CD4-positive, alpha-beta T cell treated with Interleukin-17A for 4 hours (primary cell): ENCODE results near the gene VCAN.

Source experiments
- DNase-seq: peaks from one replicate; pipeline ENCODE4 v3.0.0-alpha.2; 2020; ENCODE audit warnings: mixed read lengths

The VCAN gene

DNA sequence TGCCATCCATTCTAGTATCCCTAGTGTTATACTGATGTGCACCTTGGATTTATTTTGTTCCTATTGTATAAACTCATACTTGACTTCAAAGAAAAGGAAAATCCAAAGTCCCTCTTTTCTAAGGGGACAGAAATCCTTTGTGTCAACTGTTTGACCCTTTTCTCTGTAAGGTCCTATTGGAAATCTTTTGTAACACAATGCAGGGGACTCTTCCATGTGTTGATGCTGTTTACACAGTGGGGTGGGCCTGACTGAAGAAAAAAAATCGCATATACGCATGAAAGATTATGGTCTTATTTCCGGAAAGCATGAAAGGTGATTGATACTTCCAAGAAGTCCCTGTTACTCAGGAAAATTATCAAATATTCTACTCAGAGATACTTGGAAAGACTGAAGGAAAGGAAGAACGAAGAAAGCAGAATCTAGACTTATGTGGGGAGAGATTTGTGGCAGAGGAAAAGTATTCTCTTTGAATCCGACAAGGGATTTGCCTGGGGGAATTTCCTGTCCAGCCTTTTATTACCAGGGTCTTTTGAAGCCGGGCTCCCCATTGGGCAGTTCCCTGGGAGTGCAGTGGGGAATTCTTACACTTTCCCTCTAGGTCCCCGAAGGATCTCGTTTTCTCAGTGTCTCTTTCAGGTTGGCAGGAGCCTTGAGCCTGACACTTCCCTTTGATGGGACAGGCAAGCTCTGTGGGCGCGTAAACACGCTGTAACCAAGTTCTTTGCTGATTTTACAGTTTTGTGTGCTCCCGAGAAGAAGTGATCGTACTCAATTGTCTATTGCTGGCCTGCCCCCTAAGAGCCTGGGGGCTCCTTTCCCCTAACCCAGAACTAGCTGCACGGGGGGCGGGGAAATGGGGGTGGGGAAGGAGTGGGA is 779 bp upstream of the VCAN start:
- DNase-seq: no peak

DNA sequence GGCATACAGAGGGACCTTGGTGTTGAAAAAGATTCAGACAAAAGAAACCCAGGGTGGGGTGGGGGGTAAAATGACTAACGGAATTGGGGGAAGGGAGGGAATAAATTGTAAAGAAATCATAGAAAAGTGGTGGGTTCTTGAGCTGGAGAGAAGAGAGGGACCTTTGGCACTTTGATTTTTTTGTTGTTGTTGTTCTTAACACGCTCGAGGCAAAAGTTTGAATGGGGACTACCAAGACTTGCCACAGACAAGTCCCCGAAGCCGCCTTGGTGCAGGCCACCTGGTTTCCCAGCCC is 616 bp downstream of the VCAN start:
- no peak for DNase-seq

DNA sequence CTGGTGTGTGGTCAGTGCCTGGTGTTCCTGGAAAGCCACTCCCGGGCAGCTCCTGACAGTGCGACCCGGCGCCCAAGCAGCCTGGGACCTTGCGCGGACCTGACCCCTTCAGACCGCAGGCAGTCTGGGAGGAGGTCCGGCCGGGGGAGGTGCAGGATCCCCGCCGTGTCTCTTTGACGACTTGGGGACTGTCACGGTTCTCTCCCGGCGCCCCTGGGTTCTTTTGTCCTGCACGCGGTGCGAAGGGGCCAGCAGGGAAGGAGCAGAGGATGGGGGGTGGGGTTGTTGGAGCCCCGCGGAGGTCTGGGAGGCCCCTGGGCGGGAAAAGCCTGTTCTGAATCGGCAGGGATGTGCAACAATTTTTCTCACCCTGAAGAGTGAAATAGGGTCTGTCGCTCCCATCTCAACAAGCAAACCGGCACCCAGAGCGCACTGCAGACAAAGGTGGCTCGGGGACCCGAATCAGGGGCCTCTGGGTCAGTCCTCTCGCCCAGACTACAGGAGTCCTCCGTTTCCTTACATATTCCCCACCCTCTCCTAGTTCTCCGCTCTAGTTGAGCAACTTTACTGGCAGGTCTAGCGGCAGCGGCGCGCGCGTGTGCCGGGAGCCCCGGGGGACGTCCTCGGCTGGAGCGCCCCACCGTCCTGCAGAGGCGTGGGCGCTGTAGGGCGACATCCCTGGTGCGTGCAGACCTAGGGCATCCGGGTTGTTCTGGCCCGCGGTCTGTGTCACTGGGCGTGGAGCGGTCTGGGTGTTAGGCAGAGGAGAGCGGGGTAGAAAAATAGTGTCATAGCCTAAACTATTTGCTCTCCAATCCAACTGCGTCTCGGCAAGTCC is 1.2 kb downstream of the VCAN start:
- DNase-seq: no peak

DNA sequence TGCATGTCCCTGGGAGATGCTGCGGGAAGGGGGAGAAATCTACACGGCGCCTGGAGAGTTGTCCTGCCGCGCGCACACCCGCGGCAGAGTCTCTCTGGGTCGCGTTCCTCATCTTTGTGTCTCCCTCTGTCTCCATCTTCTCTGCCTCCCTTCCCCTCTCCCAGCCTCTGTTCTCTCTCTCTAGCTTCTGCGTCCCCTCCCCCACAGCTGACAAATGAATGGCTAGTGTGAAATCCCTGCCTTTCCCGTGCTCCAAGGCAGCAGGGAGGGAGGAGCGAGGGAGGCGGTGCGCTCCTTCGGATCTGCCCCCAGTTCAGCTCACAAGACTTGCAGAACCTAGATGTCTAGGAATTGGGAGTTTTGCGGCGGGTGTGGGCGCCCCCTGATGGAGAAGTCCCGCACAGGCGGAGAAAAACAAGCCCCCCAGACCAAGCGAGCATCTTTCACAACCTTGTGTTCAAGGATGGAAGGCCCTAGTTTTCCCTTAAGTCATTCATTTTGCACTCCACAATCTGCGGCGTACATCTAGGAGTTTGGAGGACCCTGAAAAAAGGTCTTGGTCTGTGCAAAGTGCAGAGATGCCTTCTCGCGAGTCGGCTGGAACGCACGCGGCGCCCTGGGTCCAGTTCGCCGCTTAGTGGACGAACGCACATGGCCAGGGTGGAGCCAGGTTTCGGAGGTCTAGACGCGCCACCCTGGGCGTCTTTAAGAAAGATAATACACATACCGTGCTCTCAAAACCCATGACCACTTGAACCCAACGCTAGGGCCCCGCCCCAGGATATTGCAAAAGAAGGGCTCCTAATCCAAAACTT is 2.0 kb downstream of the VCAN start:
- DNase-seq: peak; percentile 29

DNA sequence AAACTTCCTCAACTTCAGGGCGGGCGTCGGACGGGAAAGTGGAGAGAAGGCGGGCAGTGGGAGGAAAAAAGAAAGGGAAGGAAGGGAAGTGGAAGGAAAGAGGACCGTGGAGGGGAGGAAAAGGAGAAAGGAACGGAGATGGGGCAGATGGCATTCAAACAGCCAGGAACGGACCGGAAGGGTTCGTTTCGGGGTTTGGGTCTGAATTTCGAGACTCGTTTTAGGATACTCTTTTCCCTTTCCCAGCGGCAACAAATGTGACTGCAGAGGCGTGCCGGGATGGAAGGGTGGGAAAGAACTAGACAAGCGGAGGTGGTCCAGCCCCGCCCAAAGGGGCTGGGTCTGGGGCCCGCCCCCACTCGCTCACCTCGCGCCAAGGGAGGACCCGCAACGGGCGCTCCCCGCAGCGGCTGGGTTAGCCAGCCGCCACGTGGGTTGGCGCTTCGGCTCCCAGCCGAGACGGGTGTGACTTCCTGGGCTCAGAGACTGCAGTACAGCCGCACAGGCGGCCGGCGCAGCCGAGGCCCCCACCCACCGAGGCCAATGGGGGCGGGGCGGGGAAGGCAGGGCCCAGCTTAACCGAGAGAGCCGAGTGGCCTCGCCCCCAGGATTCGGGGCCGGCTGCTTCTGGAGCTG is 2.7 kb downstream of the VCAN start:
- peak; percentile 14 for DNase-seq

DNA sequence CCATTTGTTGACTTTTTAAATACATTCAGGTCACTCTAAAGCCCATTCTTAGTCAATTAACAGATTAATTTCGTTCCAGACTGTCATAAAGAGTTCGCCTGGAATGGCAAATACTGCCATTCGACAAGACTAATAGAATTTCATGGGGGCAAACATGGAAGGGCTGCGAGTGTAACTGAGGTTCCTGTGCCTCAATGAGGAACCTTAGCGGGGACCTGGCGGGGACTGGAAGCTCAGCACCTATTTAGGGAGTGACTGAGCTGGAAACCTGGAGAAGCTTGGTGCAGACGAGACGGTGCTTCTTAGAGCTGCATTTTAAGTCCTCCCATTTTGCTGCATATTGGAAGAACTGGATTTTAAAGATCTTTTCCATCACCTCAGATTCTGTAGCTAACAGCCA is 3.4 kb downstream of the VCAN start:
- no peak for DNase-seq

DNA sequence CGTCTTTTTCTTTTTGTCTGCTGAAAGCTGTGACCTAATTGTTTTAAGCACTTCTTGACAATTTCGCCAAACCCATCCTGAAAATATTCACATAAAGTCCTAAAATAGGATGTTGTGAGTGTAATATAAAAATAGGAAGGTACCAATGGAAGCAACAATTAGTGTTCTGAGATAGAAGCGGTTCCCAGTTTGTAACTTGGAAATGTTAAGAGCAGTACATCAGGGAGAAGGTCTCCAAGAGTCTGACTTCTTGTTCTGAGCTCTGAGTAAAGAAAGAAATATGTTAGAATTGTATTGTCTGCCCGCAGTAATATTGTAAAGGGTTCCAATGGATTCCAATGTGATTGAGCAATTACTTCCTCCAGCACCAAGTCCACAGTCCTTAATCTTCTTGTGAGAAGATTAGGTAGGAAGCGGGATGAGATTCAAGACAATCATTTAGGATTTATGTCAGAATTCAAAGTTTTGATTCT is 3.9 kb downstream of the VCAN start:
- no peak for DNase-seq

DNA sequence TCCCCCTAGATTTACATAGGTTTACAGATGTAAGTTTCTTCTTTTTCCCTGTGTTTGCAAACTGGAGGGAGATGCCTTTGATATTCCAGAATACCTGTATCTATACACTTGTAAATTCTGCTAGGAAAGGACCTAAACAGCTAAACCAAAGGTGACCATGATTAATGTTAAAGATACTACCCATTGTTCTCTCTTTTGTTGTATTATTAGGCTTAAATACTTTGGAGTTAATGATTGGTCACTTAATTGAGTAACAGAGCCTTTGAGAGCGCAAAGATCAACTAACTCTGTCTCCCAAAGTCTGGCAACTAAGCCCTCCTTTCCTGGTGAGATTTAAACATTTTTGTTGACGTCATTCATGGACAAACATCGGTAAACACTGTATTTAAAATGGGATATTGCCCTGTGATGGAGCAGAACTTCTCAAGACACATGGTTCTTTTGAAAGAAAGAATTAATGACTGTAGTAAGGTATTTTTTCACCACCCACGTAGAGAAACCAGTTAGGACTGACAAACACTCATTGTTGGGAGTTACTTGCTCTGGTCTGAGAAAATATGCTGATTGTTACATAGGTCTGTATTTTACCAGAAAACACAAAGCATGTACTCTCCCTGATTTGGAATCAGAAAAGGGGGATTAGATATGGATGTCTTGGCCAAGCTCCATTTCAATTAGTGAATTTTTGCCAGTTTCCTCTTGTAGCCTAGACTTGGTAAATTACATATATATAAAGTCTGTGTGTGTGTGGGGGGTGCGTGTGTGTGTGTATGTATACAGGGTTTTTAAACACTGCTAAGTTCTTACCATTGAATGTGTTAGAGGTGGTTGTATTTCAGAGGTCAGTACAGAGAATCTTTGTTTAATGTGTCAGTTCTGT is 4.6 kb downstream of the VCAN start:
- DNase-seq: no peak

DNA sequence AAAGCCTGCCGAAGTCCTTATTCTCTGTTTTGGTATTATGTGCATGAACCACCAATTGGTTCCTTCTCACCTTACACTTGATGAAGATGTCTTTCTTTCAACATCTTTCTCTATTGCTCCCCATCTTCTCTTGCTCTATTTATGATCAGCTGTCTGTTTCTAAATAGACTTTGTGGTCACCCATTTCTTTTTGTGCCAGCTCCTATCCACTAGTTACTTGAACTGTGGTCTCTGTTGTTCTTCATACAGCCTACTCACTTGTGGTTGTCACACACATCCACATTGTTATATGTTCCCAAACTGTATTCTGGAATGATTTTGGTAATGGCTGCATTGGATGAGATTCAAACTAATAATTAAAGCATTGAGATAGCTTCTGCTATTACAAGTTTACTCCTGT is 11.4 kb downstream of the VCAN start:
- DNase-seq: no peak

DNA sequence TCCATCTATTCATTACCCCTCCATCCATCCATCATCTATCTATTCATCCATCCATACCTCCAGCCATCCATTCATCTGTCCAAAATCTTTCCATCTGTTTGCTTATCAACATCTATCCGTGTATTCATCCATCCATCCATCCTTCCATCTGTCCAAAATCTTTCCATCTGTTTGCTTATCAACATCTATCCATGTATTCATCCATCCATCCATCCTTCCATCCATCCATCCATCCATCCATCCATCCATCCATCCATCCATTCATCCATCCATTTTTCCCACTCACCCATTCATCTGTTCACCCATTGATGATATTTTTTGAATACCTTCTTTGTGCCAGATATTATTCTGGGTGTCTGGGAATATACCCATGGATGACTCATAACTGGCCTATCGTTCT is 12.8 kb downstream of the VCAN start:
- DNase-seq: no peak

DNA sequence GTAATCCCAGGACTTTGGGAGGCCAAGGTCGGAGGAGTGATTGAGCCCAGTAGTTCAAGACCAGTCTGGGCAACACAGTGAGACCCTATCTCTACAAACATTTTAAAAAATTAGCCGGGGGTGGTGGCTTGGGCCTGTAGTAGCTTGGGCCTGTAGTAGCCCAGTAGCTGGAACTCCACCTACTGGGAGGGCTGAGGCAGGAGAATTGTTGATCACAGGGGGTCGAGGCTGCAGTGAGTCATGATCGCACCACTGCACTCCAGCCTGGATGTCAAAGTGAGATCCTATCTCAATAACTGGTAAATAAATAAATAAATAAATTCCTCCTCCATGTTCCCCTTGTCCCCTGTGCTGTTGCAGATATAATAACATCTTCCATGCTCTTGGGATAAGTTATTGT is 14.3 kb downstream of the VCAN start:
- no peak for DNase-seq

DNA sequence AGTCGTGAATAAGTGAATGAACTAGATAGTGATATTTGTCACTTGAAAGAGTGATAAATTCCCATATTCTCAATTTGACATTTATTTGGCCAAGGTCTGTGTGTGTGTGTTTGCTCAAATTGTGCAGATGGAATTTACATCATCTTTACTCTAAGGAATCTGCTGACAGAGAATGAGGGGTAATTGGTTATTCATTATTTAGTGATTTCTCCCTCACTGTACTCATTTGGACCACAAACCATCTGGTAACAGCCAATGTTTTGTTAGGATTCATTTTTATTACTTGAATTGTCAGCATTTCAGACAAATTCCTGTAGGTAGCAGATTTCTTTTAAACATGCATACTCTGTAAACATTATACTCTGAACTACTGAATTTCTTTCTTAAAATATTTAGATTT is 15.6 kb downstream of the VCAN start:
- DNase-seq: no peak

DNA sequence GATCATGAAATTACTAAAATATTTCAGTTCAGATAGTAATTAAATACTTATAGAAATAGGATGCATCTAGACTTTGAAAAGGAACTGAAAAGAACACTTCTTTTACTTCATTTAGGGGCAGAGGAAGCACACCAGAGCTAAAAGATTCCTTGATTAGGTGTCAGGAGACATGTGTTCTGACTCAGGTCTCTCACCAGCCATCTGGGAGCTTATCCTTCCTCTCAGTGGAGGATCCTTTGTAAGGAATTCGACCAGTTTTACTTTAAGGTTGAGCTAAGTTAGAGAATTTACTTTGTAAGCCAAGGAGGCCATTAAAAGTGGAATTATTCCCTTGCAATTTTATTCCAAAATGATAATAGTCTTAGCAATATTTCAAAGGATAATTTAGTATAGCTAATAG is 16.7 kb downstream of the VCAN start:
- no peak for DNase-seq

DNA sequence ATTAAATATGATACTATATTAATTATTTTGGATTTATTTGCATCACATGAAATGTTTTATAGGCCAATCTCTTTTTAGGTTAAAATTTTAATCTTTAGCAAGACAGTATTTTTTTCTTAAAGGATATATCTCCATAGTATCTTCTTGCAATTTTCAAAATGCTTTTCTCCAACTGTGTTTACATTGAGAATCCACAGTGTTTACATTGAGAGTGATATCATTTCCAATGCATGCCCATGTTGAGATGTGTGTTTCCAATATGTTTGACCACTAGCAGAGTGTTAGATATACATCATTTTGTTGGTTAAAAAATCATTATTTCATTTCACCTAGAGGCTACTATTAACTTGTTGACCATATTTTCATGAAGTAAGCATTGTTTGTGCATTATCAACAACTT is 17.3 kb downstream of the VCAN start:
- DNase-seq: no peak

DNA sequence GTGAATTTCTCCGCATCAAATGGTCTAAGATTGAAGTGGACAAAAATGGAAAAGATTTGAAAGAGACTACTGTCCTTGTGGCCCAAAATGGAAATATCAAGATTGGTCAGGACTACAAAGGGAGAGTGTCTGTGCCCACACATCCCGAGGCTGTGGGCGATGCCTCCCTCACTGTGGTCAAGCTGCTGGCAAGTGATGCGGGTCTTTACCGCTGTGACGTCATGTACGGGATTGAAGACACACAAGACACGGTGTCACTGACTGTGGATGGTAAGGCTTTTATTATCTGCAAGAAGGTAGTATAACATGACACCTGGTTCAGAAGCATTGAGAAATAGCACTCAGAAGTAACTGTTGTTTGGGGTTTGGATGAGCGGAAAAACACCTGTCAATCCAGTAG is 18.7 kb downstream of the VCAN start:
- DNase-seq: no peak

DNA sequence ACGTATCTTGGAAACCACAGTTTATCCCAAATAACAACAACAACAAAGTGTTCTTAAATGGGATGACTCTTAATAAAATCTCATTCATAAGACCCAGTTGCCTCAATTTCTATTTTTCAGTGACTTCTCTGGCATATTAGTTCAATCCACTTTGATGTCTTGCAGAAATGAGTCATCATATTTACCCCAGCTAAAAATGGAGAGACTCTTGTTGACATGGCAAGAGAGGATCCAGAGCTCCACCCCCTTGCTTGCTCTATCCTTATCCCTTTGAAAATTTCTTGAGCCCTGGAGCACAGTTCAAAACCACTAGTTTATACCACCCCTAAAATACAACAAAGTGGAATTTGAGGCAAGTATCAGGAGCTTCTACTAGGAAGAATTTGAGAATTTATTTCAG is 20.8 kb downstream of the VCAN start:
- DNase-seq: no peak

DNA sequence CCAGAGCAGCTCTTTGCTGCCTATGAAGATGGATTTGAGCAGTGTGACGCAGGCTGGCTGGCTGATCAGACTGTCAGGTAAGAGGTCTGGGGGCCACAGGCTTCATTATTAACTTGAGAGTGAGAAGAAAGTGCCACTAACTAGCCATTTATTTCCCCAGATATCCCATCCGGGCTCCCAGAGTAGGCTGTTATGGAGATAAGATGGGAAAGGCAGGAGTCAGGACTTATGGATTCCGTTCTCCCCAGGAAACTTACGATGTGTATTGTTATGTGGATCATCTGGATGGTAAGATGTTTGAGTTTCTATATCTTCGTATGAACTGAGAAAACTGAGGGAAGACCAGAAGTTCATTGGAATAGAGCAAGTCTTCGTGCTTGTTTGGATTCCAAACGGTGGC is 22.1 kb downstream of the VCAN start:
- no peak for DNase-seq

DNA sequence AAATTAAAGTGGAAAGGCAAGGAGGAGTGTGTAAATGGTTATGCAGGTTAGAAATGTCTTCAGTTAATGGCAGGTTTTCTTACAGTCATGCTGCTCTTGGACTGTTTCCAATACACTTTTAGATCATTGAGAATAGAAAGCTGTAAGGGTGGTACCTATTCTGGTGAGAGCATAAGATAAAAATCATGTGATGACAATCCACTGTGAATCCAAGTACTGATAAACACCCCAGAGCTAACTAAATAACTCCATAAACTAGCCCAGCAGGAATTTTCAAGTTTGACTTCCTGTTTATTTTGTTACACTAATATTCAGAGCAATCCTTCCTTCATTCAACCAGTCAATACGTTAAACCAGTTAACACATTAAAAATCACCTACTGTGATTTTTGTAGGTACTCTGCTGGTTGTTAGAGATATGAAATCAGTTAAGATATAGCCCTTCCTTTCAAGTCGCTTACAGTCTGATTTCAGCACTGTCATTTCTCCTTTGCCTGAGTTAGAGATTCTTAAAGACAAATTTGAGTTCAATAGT is 22.6 kb downstream of the VCAN start:
- no peak for DNase-seq

DNA sequence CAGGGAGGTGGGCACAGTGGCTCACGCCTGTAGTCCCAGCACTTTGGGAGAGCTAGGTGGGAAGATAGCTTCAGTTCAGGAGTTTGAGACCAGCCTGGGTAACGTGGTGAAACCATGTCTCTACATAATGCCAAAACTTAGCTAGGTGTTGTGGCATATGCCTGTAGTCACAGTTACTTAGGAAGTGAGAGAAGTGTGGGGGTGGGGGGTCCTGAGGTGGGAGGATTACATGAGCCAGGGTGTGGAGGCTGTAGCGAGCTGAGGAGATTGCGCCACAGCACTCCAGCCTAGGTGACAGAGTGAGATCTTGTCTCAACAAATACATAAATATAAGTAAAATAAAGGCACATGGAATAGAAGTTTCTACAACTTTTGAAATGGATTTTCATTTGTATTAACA is 23.1 kb downstream of the VCAN start:
- no peak for DNase-seq

DNA sequence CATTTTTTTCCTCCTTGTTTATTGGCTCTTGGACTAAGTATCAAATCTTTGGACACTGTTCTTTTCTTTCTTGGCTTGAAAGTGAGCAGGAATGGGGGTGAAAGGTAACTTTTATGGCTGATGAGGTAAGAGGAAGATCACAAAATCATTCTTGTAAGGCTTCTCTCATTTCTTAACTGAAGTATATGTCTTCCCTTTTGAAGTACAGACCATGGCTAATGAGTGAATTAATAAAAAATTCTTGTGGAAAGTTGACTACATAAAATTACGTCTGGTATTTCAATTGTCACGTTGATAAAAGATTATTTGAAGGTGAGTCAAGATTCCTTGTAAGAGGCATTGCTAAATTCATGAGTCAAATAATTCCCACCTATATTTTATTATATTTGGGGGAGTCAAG is 25.1 kb downstream of the VCAN start:
- no peak for DNase-seq

DNA sequence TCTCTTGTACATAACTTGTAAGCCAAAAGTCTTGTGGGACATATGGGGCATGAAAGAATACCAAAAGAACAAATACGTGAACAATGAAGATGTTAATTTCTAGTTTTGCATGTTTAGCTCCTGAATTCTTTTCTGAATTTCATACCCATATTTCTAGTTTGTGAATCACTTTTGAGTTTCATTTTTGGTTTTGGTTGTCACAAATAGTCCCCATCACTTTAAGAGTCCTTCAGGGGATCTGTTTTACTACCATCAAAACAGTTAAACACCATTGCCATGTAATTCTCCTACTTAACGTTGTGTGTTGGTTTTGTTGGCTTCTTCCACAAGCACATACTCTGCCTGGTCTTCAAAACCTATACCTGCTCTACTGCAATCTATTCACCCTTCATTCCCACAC is 27.0 kb downstream of the VCAN start:
- DNase-seq: no peak

DNA sequence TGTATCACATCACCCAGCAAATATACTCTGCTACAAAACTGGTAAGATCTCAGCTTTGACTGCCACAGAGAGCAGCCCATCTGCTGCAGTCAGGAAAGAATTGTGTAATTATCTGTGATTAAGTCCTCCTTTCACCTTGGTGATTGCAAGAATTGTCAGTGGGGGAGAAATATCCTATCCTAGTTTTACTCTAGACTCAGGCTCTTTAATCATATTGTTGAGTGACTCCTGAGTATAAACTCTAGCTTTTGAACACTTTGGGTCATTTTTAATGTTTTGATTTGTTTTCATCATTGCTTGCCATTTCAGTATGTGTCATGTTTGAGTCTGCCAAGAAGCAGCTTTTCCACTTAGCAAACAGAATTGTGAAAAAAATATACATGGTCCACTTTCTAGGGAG is 32.1 kb downstream of the VCAN start:
- no peak for DNase-seq
